ENCODE results near the gene SMC1B. TPM values are rescaled to one million over a fixed set of nuclear protein-coding genes. Genes with fewer than 3 reads are reported as not detected.

SMC1B gene
- total and polyA plus RNA-seq, 9 of the 15 experiments (the other 6 are each of a cell fraction or from before 2014, with no cell fraction given) = 0.03 TPM; not detected in 8

DNA sequence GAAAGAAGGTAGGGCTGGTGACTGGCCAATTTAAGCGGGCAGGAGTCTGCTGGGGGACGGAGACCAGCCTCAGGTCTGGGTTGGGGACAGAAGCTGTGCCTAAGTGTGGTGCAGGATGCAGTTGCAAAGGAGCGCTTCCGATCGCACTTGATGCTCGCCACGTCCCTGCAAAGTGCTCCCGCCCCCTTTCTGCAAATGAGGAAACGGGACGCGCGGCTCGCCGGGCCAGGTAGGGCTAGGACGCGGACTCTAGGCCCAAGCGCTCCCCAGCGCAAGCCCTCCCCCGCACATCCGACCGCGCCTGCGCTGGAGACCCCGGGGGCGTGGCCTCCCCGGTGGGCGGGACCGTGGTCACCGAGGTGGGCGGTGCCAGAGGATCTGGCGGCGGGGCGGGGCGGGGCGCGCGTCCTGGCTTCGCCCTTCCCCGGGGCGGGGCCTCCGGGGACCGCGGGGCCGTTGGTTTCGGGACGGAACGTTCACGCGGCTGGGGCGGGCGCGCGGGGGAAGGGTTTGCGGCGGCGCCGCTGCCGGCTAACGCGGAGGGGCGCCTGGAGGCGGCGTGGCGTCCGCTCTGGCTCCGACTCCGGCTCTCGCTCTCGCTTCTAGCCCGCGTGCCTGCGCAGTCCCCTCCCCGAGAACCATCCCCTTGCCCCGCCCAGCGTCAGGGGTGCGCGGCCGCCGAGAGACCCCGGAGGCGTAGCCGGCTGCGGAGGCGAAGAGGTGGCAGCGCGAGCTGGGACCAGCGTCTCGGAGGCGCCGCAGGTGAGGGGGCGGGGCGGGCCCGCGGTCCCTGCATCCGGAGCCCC lies 103.8 kb downstream of the SMC1B start, which contains the start of gene FAM118A (continued):
- TF ChIP-seq ZNF561 (CRISPR knock-in tag; conservative IDR thresholded peaks at IDR 0.05) (no peak), BACH1 (tag; IDR thresholded peaks at IDR 0.05) (no peak), PHF20 (IDR thresholded peaks at IDR 0.05; ENCODE audit: partially characterized antibody) (no peak), SIN3A (IDR thresholded peaks at IDR 0.05; ENCODE audit: borderline replicate concordance in 2 of 2, control insufficient read depth in 1 of 2, low read depth in 2 of 2, low read length in 2 of 2) (peak; percentile 77 to 86; a peak in 2 of 4 replicates), CCAR2 (IDR thresholded peaks at IDR 0.05; ENCODE audit: low read depth, low read length) (no peak), SLC30A9 (CRISPR knock-in tag; IDR thresholded peaks at IDR 0.05) (no peak), GATA2 (CRISPR knock-in tag; IDR thresholded peaks at IDR 0.05) (no peak), ZNF311 (CRISPR knock-in tag; IDR thresholded peaks at IDR 0.05) (no peak), SNIP1 (IDR thresholded peaks at IDR 0.05; ENCODE audit: low read depth) (no peak), SMARCA4 (IDR thresholded peaks at IDR 0.05) (no peak), ZNF140 (CRISPR knock-in tag; IDR thresholded peaks at IDR 0.05) (no peak), STAT5B (CRISPR knock-in tag; IDR thresholded peaks at IDR 0.05) (no peak), ZNF707 (CRISPR knock-in tag; conservative IDR thresholded peaks at IDR 0.05) (no peak), XRCC5 (IDR thresholded peaks at IDR 0.05; ENCODE audit: low read depth, low read length) (peak; percentile 33; the same call in 1 of the 2 replicates), SP2 (IDR thresholded peaks at IDR 0.05; ENCODE audit: extremely low read depth, low read depth, low read length, poor library complexity, severe bottlenecking) (no peak), FOXJ2 (tag; IDR thresholded peaks at IDR 0.05) (no peak), RFX1 (IDR thresholded peaks at IDR 0.05) (no peak), ZNF583 (CRISPR knock-in tag; IDR thresholded peaks at IDR 0.05) (no peak), KAT2B (IDR thresholded peaks at IDR 0.05; ENCODE audit: low read depth, low read length) (no peak), TEAD2 (tag; IDR thresholded peaks at IDR 0.05) (no peak), TCF15 (CRISPR knock-in tag; IDR thresholded peaks at IDR 0.05) (no peak), C11orf30 (IDR thresholded peaks at IDR 0.05; ENCODE audit: low read depth) (peak; percentile 16; the same call in 1 of the 2 replicates), ZBTB7A (IDR thresholded peaks at IDR 0.05; ENCODE audit: borderline replicate concordance, control insufficient read depth, low read depth, low read length) (peak; percentile 42; the same call in 1 of the 2 replicates), KLF13 (tag; IDR thresholded peaks at IDR 0.05; ENCODE audit: borderline replicate concordance, low read depth) (no peak), CBX3 (IDR thresholded peaks at IDR 0.05; ENCODE audit: borderline replicate concordance in 1 of 2, low read length in 2 of 2) (no peak), ETV5 (CRISPR knock-in tag; IDR thresholded peaks at IDR 0.05; ENCODE audit: low read depth) (no peak)
- TF ChIP-seq, protein P1, sequence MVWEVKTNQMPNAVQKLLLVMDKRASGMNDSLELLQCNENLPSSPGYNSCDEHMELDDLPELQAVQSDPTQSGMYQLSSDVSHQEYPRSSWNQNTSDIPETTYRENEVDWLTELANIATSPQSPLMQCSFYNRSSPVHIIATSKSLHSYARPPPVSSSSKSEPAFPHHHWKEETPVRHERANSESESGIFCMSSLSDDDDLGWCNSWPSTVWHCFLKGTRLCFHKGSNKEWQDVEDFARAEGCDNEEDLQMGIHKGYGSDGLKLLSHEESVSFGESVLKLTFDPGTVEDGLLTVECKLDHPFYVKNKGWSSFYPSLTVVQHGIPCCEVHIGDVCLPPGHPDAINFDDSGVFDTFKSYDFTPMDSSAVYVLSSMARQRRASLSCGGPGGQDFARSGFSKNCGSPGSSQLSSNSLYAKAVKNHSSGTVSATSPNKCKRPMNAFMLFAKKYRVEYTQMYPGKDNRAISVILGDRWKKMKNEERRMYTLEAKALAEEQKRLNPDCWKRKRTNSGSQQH (CRISPR knock-in tag; IDR thresholded peaks at IDR 0.05) = no peak
- TF ChIP-seq, protein P2, sequence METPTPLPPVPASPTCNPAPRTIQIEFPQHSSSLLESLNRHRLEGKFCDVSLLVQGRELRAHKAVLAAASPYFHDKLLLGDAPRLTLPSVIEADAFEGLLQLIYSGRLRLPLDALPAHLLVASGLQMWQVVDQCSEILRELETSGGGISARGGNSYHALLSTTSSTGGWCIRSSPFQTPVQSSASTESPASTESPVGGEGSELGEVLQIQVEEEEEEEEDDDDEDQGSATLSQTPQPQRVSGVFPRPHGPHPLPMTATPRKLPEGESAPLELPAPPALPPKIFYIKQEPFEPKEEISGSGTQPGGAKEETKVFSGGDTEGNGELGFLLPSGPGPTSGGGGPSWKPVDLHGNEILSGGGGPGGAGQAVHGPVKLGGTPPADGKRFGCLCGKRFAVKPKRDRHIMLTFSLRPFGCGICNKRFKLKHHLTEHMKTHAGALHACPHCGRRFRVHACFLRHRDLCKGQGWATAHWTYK (CRISPR knock-in tag; IDR thresholded peaks at IDR 0.05) = no peak

Measured in K562 (cell line).